Right atrium auricular region (tissue), 2 donors: ENCODE results near the gene HSD17B12. TPM values are rescaled to one million over a fixed set of nuclear protein-coding genes. Genes with fewer than 3 reads are reported as not detected.

Experiments
- DNase-seq: peaks from one replicate; pipeline ENCODE4 v3.0.0-alpha.2; 2019; ENCODE audit warnings: low spot score
- H3K27ac ChIP-seq, 2 donors: fragments of 200-600 bp; sonication (generic); 1 replicate in 1 of 2; 2 replicates in 1 of 2; pipeline ENCODE4 v1.5.1; 2016 to 2019
- H3K27me3 ChIP-seq, 2 donors: fragments of 200-600 bp; sonication (generic); one replicate each; pipeline versions ENCODE4 v1.5.1 to v1.6.0; 2017 to 2019
- H3K36me3 ChIP-seq: fragments of 200-600 bp; sonication (generic); one replicate; pipeline ENCODE4 v1.5.1; 2016
- H3K4me1 ChIP-seq, 2 donors: fragments of 200-600 bp; sonication (generic); one replicate each; pipeline versions ENCODE4 v1.5.1 to v1.6.0; 2017 to 2019
- H3K4me3 ChIP-seq, 2 donors: fragments of 200-600 bp; sonication (generic); 1 replicate in 1 of 2; 2 replicates in 1 of 2; pipeline ENCODE4 v1.5.1; 2017 to 2019; ENCODE audit warnings: mild to moderate bottlenecking in 1 of 2, moderate library complexity in 1 of 2
- H3K9me3 ChIP-seq, 2 donors: fragments of 200-600 bp; sonication (generic); one replicate each; pipeline ENCODE4 v1.5.1; 2019
- total RNA-seq, 2 donors: library from RNA; depleted of rRNA; stranded (reverse); fragments of >200 nt; gene quantifications; one replicate each; pipeline ENCODE4 v1.1.0, GENCODE V29; 2016
- TF ChIP-seq, protein P1 (sequence below), 2 donors: fragments of 200-600 bp; sonication (generic); IDR thresholded peaks; one replicate each; pipeline ENCODE4 v1.5.1; 2019; ENCODE audit warnings: antibody characterized with exemption in 2 of 2

HSD17B12 gene
- total RNA-seq, 2 donors from 2014 or later: 61.4 to 108 TPM

- Histone ChIP-seq H3K27ac (no peak overlapping the region), H3K27me3 (no peaks in the 10 kb centered on the region), H3K36me3 (no peaks in the 10 kb centered on the region), H3K4me3 (no peak overlapping the region), H3K9me3 (no peaks in the 10 kb centered on the region), H3K4me1 (peaks cover 0 to 5% of the 10 kb centered on the region in 2 donors)
- TF ChIP-seq, protein P1, sequence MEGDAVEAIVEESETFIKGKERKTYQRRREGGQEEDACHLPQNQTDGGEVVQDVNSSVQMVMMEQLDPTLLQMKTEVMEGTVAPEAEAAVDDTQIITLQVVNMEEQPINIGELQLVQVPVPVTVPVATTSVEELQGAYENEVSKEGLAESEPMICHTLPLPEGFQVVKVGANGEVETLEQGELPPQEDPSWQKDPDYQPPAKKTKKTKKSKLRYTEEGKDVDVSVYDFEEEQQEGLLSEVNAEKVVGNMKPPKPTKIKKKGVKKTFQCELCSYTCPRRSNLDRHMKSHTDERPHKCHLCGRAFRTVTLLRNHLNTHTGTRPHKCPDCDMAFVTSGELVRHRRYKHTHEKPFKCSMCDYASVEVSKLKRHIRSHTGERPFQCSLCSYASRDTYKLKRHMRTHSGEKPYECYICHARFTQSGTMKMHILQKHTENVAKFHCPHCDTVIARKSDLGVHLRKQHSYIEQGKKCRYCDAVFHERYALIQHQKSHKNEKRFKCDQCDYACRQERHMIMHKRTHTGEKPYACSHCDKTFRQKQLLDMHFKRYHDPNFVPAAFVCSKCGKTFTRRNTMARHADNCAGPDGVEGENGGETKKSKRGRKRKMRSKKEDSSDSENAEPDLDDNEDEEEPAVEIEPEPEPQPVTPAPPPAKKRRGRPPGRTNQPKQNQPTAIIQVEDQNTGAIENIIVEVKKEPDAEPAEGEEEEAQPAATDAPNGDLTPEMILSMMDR (IDR thresholded peaks at IDR 0.05): no peak
- DNase-seq: no peak
Measured at GRCh38 chr11:43639920-43640319, 40.6 kb upstream of the HSD17B12 start.

GRCh38 chr11:43643898-43644620, 36.5 kb upstream of the HSD17B12 start:
- H3K4me3 ChIP-seq: peak overlapping the region; percentile 74 to 78
- peak overlapping the region; percentile 65 to 80 for H3K27ac ChIP-seq
- no peaks in the 10 kb centered on the region for H3K9me3 ChIP-seq
- TF ChIP-seq, protein P1 (IDR thresholded peaks at IDR 0.05): peak in 1 of 2 donors; percentile 8
- H3K4me1 ChIP-seq: peaks cover 0 to 10% of the 10 kb centered on the region in 2 donors
- DNase-seq: peak; percentile 81
- H3K27me3 ChIP-seq: no peaks in the 10 kb centered on the region
- no peaks in the 10 kb centered on the region for H3K36me3 ChIP-seq

- H3K4me1 ChIP-seq: peaks cover 0 to 10% of the 10 kb centered on the region in 2 donors
- TF ChIP-seq, protein P1 (IDR thresholded peaks at IDR 0.05): no peak
Measured at GRCh38 chr11:43644621-43645299, 35.8 kb upstream of the HSD17B12 start.

DNA sequence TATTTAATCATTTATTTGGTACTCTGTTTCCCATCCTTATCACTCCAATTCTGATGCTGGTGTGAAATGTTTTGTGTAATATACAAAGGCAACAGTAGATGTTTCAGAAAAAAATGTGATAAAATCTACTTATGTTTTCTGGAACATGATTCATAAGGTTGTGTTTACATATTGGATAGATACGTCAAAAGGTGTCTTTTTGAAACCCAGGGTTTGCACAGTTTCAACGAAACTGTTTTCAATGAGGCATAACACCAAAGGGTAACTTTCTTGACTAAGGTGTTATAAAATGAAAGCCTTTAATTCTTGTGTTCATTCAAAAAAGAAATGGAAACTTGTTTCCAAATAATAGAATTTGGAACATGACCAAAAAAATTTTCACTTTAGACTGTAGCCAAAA, 33.8 kb upstream of the HSD17B12 start:
- Histone ChIP-seq H3K9me3 (no peaks in the 10 kb centered on the region), H3K27ac (no peak overlapping the region), H3K4me1 (peaks cover 0 to 10% of the 10 kb centered on the region in 2 donors), H3K4me3 (no peak overlapping the region), H3K36me3 (no peaks in the 10 kb centered on the region), H3K27me3 (no peaks in the 10 kb centered on the region)
- TF ChIP-seq, protein P1 (IDR thresholded peaks at IDR 0.05): no peak
- no peak for DNase-seq

More at GRCh38 chr11:43644621-43645299, 35.8 kb upstream of the HSD17B12 start:
- DNase-seq: no peak
- Histone ChIP-seq H3K27ac (peak overlapping the region; percentile 65 to 80), H3K36me3 (no peaks in the 10 kb centered on the region), H3K9me3 (no peaks in the 10 kb centered on the region), H3K4me3 (peak overlapping the region; percentile 74 to 78), H3K27me3 (no peaks in the 10 kb centered on the region)

DNA sequence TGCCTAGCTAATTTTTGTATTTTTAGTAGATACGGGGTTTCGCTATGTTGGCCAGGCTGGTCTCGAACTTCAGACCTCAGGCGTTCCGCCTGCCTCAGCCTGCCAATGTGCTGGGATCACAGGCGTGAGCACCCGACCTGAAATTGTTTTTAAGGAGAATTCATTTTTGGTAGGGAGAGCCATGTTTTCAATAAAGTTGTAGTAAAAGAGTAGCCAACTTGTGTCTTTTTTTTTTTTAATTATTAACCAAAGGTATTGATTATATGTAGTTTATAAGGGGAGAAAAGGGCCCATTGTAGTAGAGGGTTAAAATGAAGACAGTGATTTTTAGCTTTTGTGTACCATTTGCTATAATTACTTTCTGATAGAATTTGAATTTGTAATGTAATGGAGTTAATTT, 31.6 kb upstream of the HSD17B12 start:
- no peaks in the 10 kb centered on the region for H3K36me3 ChIP-seq
- TF ChIP-seq, protein P1 (IDR thresholded peaks at IDR 0.05): no peak
- no peak for DNase-seq

More for the DNA sequence above, 31.6 kb upstream of the HSD17B12 start:
- Histone ChIP-seq H3K27me3 (no peaks in the 10 kb centered on the region), H3K4me3 (no peak overlapping the region), H3K27ac (no peak overlapping the region), H3K4me1 (peaks cover 0 to 10% of the 10 kb centered on the region in 2 donors), H3K9me3 (no peaks in the 10 kb centered on the region)
